GM12873 (cell line): ENCODE measurements around the gene GALNT7.
A peak's percentile ranks its signal among the peaks of the same experiment; 100 is the strongest.

ENCODE experiments used
- CTCF ChIP-seq: IDR thresholded peaks from 2 replicates; pipeline ENCODE4 v1.5.1; 2012; ENCODE audit warnings: low read depth, mild to moderate bottlenecking, moderate library complexity, low read length, control low read depth; ENCODE audit not compliant: insufficient read depth; ENCODE audit errors: missing control alignments

GALNT7 gene

GRCh38 chr4:173256825-173257224, 88.2 kb downstream of the GALNT7 start:
- no peak for TF ChIP-seq CTCF

GRCh38 chr4:173257732-173258717, 89.4 kb downstream of the GALNT7 start:
- TF ChIP-seq CTCF, result peak; percentile 82

- TF ChIP-seq CTCF, result no peak
These were observed 90.3 kb downstream of the GALNT7 start for GRCh38 chr4:173258866-173259265.

GRCh38 chr4:173259310-173259709, 90.7 kb downstream of the GALNT7 start:
- TF ChIP-seq CTCF, result no peak

- no peak for TF ChIP-seq CTCF
These were observed 92.4 kb downstream of the GALNT7 start for GRCh38 chr4:173261052-173261451.

- no peak for TF ChIP-seq CTCF
These were observed 93.8 kb downstream of the GALNT7 start for GRCh38 chr4:173262375-173262774.

GRCh38 chr4:173264245-173264644, 95.6 kb downstream of the GALNT7 start:
- TF ChIP-seq CTCF, result no peak
